A549 (cell line): ENCODE measurements around the gene CRACR2B. TPM values are rescaled to one million over a fixed set of nuclear protein-coding genes. Genes with fewer than 3 reads are reported as not detected.

Experiments used
- ATAC-seq, 2 experiments: fragments of 200-7000 bp in 1 of 2; fragments of >200 bp in 1 of 2; cut with Nextera tagmentation in 1 of 2; cut with Tn5 transposase in 1 of 2; 3 replicates each; pipeline versions ENCODE4 v1.8.0 to v1.9.1; 2018 to 2020; ENCODE audit warnings: mild to moderate bottlenecking in 1 of 2, moderate library complexity in 1 of 2
- CTCF ChIA-PET: fragments of 300-600 bp; sonication (Branson Sonifier 250); formaldehyde crosslinking; extraction: SDS; loops from one replicate; lab custom pipeline; 2021; ENCODE audit warnings: antibody characterized with exemption, inconsistent platforms; lab: Yijun Ruan, JAX
- POLR2A ChIA-PET: fragments of 350-600 bp; formaldehyde crosslinking; extraction: SDS; loops from one replicate; lab custom pipeline; 2021; ENCODE audit warnings: antibody characterized with exemption, inconsistent platforms; lab: Yijun Ruan, JAX
- DNase-seq, 2 experiments: peaks; one replicate each; pipeline versions ENCODE4 v3.0.0 to v3.0.0-alpha.2; 2011 to 2016; ENCODE audit warnings: low read depth in 1 of 2, low spot score in 1 of 2
- FAIRE-seq: peaks from 2 replicates; lab custom pipeline; 2011; peaks lifted over from hg19 to GRCh38; lab: Jason Lieb, UNC
- H3K27ac ChIP-seq, 2 experiments: fragments of >200 bp; sonication (Bioruptor Twin); formaldehyde crosslinking; 3 replicates each; pipeline ENCODE4 v1.5.1; 2016 to 2017
- H3K4me1 ChIP-seq: fragments of >200 bp; sonication (Bioruptor Twin); formaldehyde crosslinking; 3 replicates; pipeline ENCODE4 v1.6.1; 2016
- H3K4me2 ChIP-seq: fragments of >200 bp; sonication (Bioruptor Twin); formaldehyde crosslinking; 3 replicates; pipeline ENCODE4 v1.6.1; 2016
- H3K4me3 ChIP-seq: fragments of >200 bp; sonication (Bioruptor Twin); formaldehyde crosslinking; 3 replicates; pipeline ENCODE4 v1.5.1; 2016
- H3K9me3 ChIP-seq: fragments of >200 bp; sonication (Bioruptor Twin); formaldehyde crosslinking; 3 replicates; pipeline ENCODE4 v1.6.1; 2016
- ATOH8 ChIP-seq: fragments of 250-450 bp; sonication (Bioruptor Pico); IDR thresholded peaks from 2 replicates; pipeline ENCODE4 v1.5.0; 2020; ENCODE audit warnings: low read depth, mild to moderate bottlenecking, moderate library complexity
- BHLHE40 ChIP-seq: IDR thresholded peaks from 2 replicates; pipeline ENCODE4 v1.6.1; 2012; ENCODE audit warnings: low read depth, low read length, inconsistent platforms
- CTCF ChIP-seq: fragments of >200 bp; sonication (Bioruptor Twin); formaldehyde crosslinking; IDR thresholded peaks from 3 replicates; pipeline ENCODE4 v1.5.1; 2016
- E2F6 ChIP-seq: IDR thresholded peaks from 2 replicates; pipeline ENCODE4 v1.6.1; 2012; ENCODE audit warnings: low read depth, borderline replicate concordance
- EP300 ChIP-seq, 2 experiments: fragments of >200 bp; sonication (Bioruptor Twin); formaldehyde crosslinking; IDR thresholded peaks; 2 replicates in 1 of 2; 3 replicates in 1 of 2; pipeline ENCODE4 v1.6.1; 2016 to 2017
- FOXS1 ChIP-seq: fragments of 250-450 bp; sonication (Bioruptor Pico); IDR thresholded peaks from 2 replicates; pipeline ENCODE4 v1.5.0; 2020; ENCODE audit warnings: mild to moderate bottlenecking, moderate library complexity
- HES2 ChIP-seq: fragments of >200 bp; sonication (Bioruptor Twin); formaldehyde crosslinking; IDR thresholded peaks from 2 replicates; pipeline ENCODE4 v1.6.1; 2016
- HEYL ChIP-seq: fragments of 250-450 bp; sonication (Bioruptor Pico); IDR thresholded peaks from 2 replicates; pipeline ENCODE4 v1.8.0; 2021; ENCODE audit warnings: mild to moderate bottlenecking, moderate library complexity
- HOXA7 ChIP-seq: fragments of 250-450 bp; sonication (Bioruptor Pico); IDR thresholded peaks from 2 replicates; pipeline ENCODE4 v1.5.0; 2020; ENCODE audit warnings: mild to moderate bottlenecking, moderate library complexity
- HOXB13 ChIP-seq: fragments of 250-450 bp; sonication (Bioruptor Pico); IDR thresholded peaks from 2 replicates; pipeline ENCODE4 v1.5.0; 2020; ENCODE audit warnings: low read depth, mild to moderate bottlenecking, moderate library complexity
- JUNB ChIP-seq: fragments of >200 bp; sonication (Bioruptor Twin); formaldehyde crosslinking; IDR thresholded peaks from 2 replicates; pipeline ENCODE4 v1.6.1; 2016
- KDM1A ChIP-seq: fragments of 200-600 bp; sonication (generic); IDR thresholded peaks from 2 replicates; pipeline ENCODE4 v1.6.1; 2016; ENCODE audit warnings: low read depth, mild to moderate bottlenecking
- MAFK ChIP-seq: fragments of 450-650 bp; IDR thresholded peaks from 2 replicates; pipeline ENCODE4 v1.6.1; 2014; ENCODE audit not compliant: partially characterized antibody
- NFE2L2 ChIP-seq: fragments of 150-350 bp; conservative IDR thresholded peaks from 2 replicates; pipeline ENCODE4 v1.6.1; 2014; ENCODE audit warnings: low read length
- NR3C1 ChIP-seq: fragments of >200 bp; sonication (Bioruptor Twin); formaldehyde crosslinking; IDR thresholded peaks from 3 replicates; pipeline ENCODE4 v1.6.1; 2017
- POLR2A ChIP-seq: IDR thresholded peaks from 2 replicates; pipeline ENCODE4 v1.6.1; 2012; ENCODE audit warnings: mild to moderate bottlenecking, low read length
- POLR2AphosphoS2 ChIP-seq: conservative IDR thresholded peaks from 2 replicates; pipeline ENCODE4 v1.6.1; 2012; ENCODE audit warnings: low read length, improper control_type of control experiment, inconsistent platforms
- RAD21 ChIP-seq, 2 experiments: fragments of >200 bp in 1 of 2; sonication (Bioruptor Twin) in 1 of 2; formaldehyde crosslinking in 1 of 2; IDR thresholded peaks in 1 of 2; conservative IDR thresholded peaks in 1 of 2; 2 replicates in 1 of 2; 3 replicates in 1 of 2; pipeline ENCODE4 v1.6.1; 2012 to 2018; ENCODE audit warnings: inconsistent platforms in 1 of 2
- RCOR1 ChIP-seq: fragments of 150-350 bp; IDR thresholded peaks from 2 replicates; pipeline ENCODE4 v1.6.1; 2014; ENCODE audit warnings: antibody characterized with exemption, low read length, low read depth
- REST ChIP-seq: fragments of 200-600 bp; sonication (generic); IDR thresholded peaks from 2 replicates; pipeline ENCODE4 v1.6.1; 2016; ENCODE audit warnings: antibody characterized with exemption, mild to moderate bottlenecking, moderate library complexity
- SMC3 ChIP-seq: fragments of >200 bp; sonication (Bioruptor Twin); formaldehyde crosslinking; IDR thresholded peaks from 3 replicates; pipeline ENCODE4 v1.6.1; 2018; ENCODE audit warnings: inconsistent platforms
- TFCP2L1 ChIP-seq: fragments of 250-450 bp; sonication (Bioruptor Pico); IDR thresholded peaks from 2 replicates; pipeline ENCODE4 v1.5.0; 2021; ENCODE audit warnings: mild to moderate bottlenecking
- ZC3H11A ChIP-seq: fragments of 450-650 bp; IDR thresholded peaks from 2 replicates; pipeline ENCODE4 v1.6.1; 2014; ENCODE audit warnings: antibody characterized with exemption, mild to moderate bottlenecking
- WGBS: methylation state at CpG from one replicate; pipeline ENCODE4 v1.1.6; 2017; ENCODE audit errors: missing lambda C conversion rate; 5-methylcytosine and 5-hydroxymethylcytosine counted together
- polyA plus RNA-seq, 4 experiments: library from polyadenylated mRNA; depleted of rRNA in 3 of 4; stranded (reverse); fragments of >200 nt; fragmentation: RNase III in 1 of 4; extraction: RNeasy Plus Mini Kit Qiagen cat#74134 plus additional on column Dnase treatment in 1 of 4; gene quantifications; 2 replicates in 3 of 4; 3 replicates in 1 of 4; pipeline ENCODE4 v1.2.3, GENCODE V29; 2011 to 2017

Gene CRACR2B
- polyA plus RNA-seq, 2 of the 4 experiments (the other 2 are of a cell fraction), result 1.2 to 3.0 TPM

GRCh38 chr11:877565-877964 lies 49.8 kb downstream of the CRACR2B start:
- ChIA-PET POLR2A (no interaction called here), CTCF (interaction anchor here (1.1 to 1.9 kb wide), 6 partner anchors 9 to 176 kb away, joined by 3 to 7 read pairs (median 5); no protein-coding TSS in a partner anchor)
- no peak overlapping the region for H3K4me3 ChIP-seq
- H3K9me3 ChIP-seq, result no peaks in the 10 kb centered on the region
- H3K4me2 ChIP-seq, result no peak overlapping the region
- WGBS, result 74% methylated on average over 8 of the region's 11 CpGs
- no peaks in the 10 kb centered on the region for H3K4me1 ChIP-seq
- ATAC-seq (peak; percentile 80), FAIRE-seq (no peak), DNase-seq (peak in 1 of 2 experiments; percentile 71)
- no peak overlapping the region for H3K27ac ChIP-seq
- TF ChIP-seq RAD21 (conservative IDR thresholded peaks at IDR 0.05 in 1 of 2, IDR thresholded peaks at IDR 0.05 in 1 of 2) (no peak), HEYL (CRISPR knock-in tag) (no peak), HES2 (no peak), SMC3 (no peak), JUNB (no peak), HOXA7 (CRISPR knock-in tag) (no peak), MAFK (no peak), TFCP2L1 (CRISPR knock-in tag) (no peak), FOXS1 (CRISPR knock-in tag) (no peak), ZC3H11A (no peak), CTCF (no peak), REST (no peak), BHLHE40 (no peak), EP300 (IDR thresholded peaks at IDR 0.05) (no peak), NR3C1 (no peak), HOXB13 (CRISPR knock-in tag) (no peak), POLR2A (no peak)

GRCh38 chr11:880447-880846 lies 52.7 kb downstream of the CRACR2B start:
- Histone ChIP-seq H3K4me1 (no peaks in the 10 kb centered on the region), H3K9me3 (no peaks in the 10 kb centered on the region), H3K4me3 (no peak overlapping the region), H3K27ac (no peak overlapping the region), H3K4me2 (no peak overlapping the region)
- DNase-seq (no peak), ATAC-seq (0 out of 6 replicates have a peak, but pooled peaks of 1 of the 2 experiments have one; percentile 17), FAIRE-seq (no peak)
- TF ChIP-seq ZC3H11A, result no peak
- no peak for TF ChIP-seq E2F6
- no peak for TF ChIP-seq MAFK
- TF ChIP-seq TFCP2L1 (CRISPR knock-in tag), result no peak
- TF ChIP-seq NFE2L2, result no peak
- no peak for TF ChIP-seq FOXS1 (CRISPR knock-in tag)
- TF ChIP-seq POLR2AphosphoS2, result no peak
- TF ChIP-seq RCOR1, result no peak
- no peak for TF ChIP-seq HEYL (CRISPR knock-in tag)
- no peak for TF ChIP-seq REST
- no peak for TF ChIP-seq KDM1A
- no peak for TF ChIP-seq ATOH8
- TF ChIP-seq CTCF, result no peak
- ChIA-PET CTCF (interaction anchor here (1.5 kb wide), 1 partner anchor 170 kb away, joined by 4 read pairs; no protein-coding TSS in a partner anchor), POLR2A (no interaction called here)
- 89% methylated on average over 9 of the region's 14 CpGs for WGBS
